GM21723 (cell line): ENCODE data around the gene ATE1.
A peak's percentile ranks its signal among the peaks of the same experiment; 100 is the strongest.
"Not testable (repeated sequence)": the region's sequence is repeated elsewhere in the genome, so short reads cannot be mapped to it uniquely, and the experiment has no call there.

Experiments
- ATAC-seq: cut with Tn5 transposase; IDR thresholded peaks from one replicate; pipeline ENCODE4 v1.9.1; 2021; ENCODE audit warnings: mild to moderate bottlenecking, moderate library complexity; ENCODE audit not compliant: unreplicated experiment

Gene ATE1

GRCh38 chr10:121797490-121797889, 130.3 kb downstream of the ATE1 start:
- ATAC-seq, result no peak

GRCh38 chr10:121796342-121796741, 131.5 kb downstream of the ATE1 start:
- no peak for ATAC-seq

GRCh38 chr10:121792198-121792597, 135.6 kb downstream of the ATE1 start:
- no peak for ATAC-seq

GRCh38 chr10:121791761-121792160, 136.1 kb downstream of the ATE1 start:
- ATAC-seq, result no peak

- ATAC-seq, result no peak
These were observed 139.1 kb downstream of the ATE1 start for GRCh38 chr10:121788717-121789116.

GRCh38 chr10:121788115-121788514, 139.7 kb downstream of the ATE1 start:
- no peak for ATAC-seq

- ATAC-seq, result no peak
These were observed 140.7 kb downstream of the ATE1 start for GRCh38 chr10:121787169-121787568.

GRCh38 chr10:121783782-121784372, 144.0 kb downstream of the ATE1 start:
- ATAC-seq, result no peak

- ATAC-seq, result no peak
These were observed 146.7 kb downstream of the ATE1 start for GRCh38 chr10:121781101-121781500.

GRCh38 chr10:121774813-121775212, 153.0 kb downstream of the ATE1 start:
- ATAC-seq, result no peak

GRCh38 chr10:121774404-121774803, 153.4 kb downstream of the ATE1 start:
- ATAC-seq, result no peak

GRCh38 chr10:121772884-121773283, 154.9 kb downstream of the ATE1 start:
- ATAC-seq, result no peak

- ATAC-seq, result no peak
These were observed 155.4 kb downstream of the ATE1 start for GRCh38 chr10:121772406-121772805.

GRCh38 chr10:121771966-121772365, 155.9 kb downstream of the ATE1 start:
- ATAC-seq, result no peak

GRCh38 chr10:121766426-121766825, 161.4 kb downstream of the ATE1 start:
- ATAC-seq, result no peak

GRCh38 chr10:121765204-121765603, 162.6 kb downstream of the ATE1 start:
- ATAC-seq, result no peak

GRCh38 chr10:121764233-121764942, 163.4 kb downstream of the ATE1 start:
- ATAC-seq, result no peak

- ATAC-seq, result not testable (repeated sequence)
These were observed 170.6 kb downstream of the ATE1 start for GRCh38 chr10:121757241-121757640.

GRCh38 chr10:121755496-121755895, 172.3 kb downstream of the ATE1 start:
- not testable (repeated sequence) for ATAC-seq

GRCh38 chr10:121754666-121755065, 173.2 kb downstream of the ATE1 start:
- ATAC-seq, result no peak

- peak; percentile 92 for ATAC-seq
These were observed 173.9 kb downstream of the ATE1 start for GRCh38 chr10:121753726-121754476.

- ATAC-seq, result no peak
These were observed 176.6 kb downstream of the ATE1 start for GRCh38 chr10:121751191-121751760.
